ENCODE results near the gene CEACAM21.

Gene CEACAM21

DNA sequence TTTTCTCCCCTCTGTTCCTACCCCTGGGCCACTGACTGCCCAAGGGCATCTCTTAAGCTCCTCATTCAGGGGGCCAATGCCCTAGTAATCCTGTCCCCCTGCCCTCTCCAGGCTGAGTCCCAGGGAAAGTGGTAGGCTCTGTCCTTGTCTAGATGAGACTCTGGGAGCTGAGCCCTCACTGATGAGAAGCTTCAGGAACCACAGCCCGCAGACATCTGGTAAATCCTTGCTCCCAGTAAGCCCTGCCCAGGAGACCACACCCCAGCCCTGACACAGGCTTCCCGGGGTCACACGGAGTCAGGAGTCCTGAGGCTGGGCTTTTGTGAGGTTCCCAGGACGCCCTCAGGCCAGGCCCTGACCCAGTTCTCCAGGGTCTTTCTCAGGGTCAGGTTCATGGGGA lies 49.0 kb downstream of the CEACAM21 start:
- Histone ChIP-seq H2AFZ (ENCODE audit: insufficient read depth, low read length, poor library complexity) (no peak overlapping the region), H3K23ac (ENCODE audit: low read length) (no peak overlapping the region), H2AK5ac (ENCODE audit: low read length) (no peak overlapping the region), H3K36me3 (ENCODE audit: control insufficient read depth in 1 of 2, insufficient read depth in 2 of 2, low read length in 2 of 2) (no peaks in the 10 kb centered on the region), H3K9ac (ENCODE audit: low read length) (no peak overlapping the region), H2BK5ac (ENCODE audit: low read depth, low read length, poor library complexity) (no peak overlapping the region), H3K4ac (ENCODE audit: low read depth, low read length) (no peak overlapping the region), H4K8ac (ENCODE audit: low read depth, low read length) (no peak overlapping the region), H2BK12ac (ENCODE audit: low read length) (no peak overlapping the region), H3K27ac (ENCODE audit: low read depth, low read length) (no peak overlapping the region), H2BK120ac (ENCODE audit: insufficient read depth, low read length, poor library complexity) (no peak overlapping the region), H3K4me2 (ENCODE audit: low read length) (no peak overlapping the region), H3K79me2 (ENCODE audit: control insufficient read depth, insufficient read depth, low read length, poor library complexity) (no peaks in the 10 kb centered on the region), H3K14ac (ENCODE audit: low read length) (no peak overlapping the region), H3K4me1 (ENCODE audit: control insufficient read depth in 1 of 2, insufficient read depth in 2 of 2, low read length in 2 of 2) (no peaks in the 10 kb centered on the region), H4K12ac (ENCODE audit: low read depth, low read length) (no peak overlapping the region), H4K91ac (ENCODE audit: low read depth, low read length) (no peak overlapping the region), H3K9me3 (ENCODE audit: insufficient read depth, low read depth, low read length) (peaks cover 68% of the 10 kb centered on the region), H3K27me3 (ENCODE audit: insufficient read depth, low read length) (no peaks in the 10 kb centered on the region), H3K4me3 (ENCODE audit: low read depth, low read length) (no peak overlapping the region), H3K79me1 (ENCODE audit: low read length) (no peaks in the 10 kb centered on the region), H3K18ac (ENCODE audit: low read length) (no peak overlapping the region)
- no CpG with 5 or more reads among the region's 4 CpGs for WGBS (ENCODE audit: extremely low coverage, insufficient coverage, insufficient read length)
- no peak for DNase-seq

DNA sequence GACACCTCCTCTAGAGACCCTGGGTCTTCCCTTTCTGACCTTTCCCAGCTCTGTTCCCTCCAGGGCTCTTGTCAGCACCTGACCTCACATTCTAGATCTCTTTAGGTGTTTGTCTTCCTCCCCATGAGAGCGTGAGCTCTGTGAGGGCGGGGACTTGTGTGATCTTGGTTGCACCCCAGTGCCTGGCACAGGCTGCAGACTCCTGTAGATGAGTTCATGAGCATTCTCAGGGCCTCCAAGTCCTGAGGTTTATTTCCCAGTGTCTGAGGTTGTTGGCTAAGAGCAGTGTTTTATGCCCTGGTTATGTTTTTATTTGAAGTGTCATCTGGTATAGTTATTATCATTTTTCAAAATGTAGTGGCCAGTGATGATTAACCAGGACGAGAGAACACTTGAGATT lies 50.3 kb downstream of the CEACAM21 start:
- whole genome bisulfite sequencing (ENCODE audit: extremely low coverage, insufficient coverage, insufficient read length): no CpG with 5 or more reads among the region's 3 CpGs
- Histone ChIP-seq H3K4me2 (ENCODE audit: low read length) (no peak overlapping the region), H4K8ac (ENCODE audit: low read depth, low read length) (no peak overlapping the region), H3K79me1 (ENCODE audit: low read length) (no peaks in the 10 kb centered on the region), H4K12ac (ENCODE audit: low read depth, low read length) (no peak overlapping the region), H3K4me3 (ENCODE audit: low read depth, low read length) (no peak overlapping the region), H3K27me3 (ENCODE audit: insufficient read depth, low read length) (no peaks in the 10 kb centered on the region), H3K23ac (ENCODE audit: low read length) (no peak overlapping the region), H3K18ac (ENCODE audit: low read length) (no peak overlapping the region), H2AK5ac (ENCODE audit: low read length) (no peak overlapping the region), H2BK12ac (ENCODE audit: low read length) (no peak overlapping the region), H2BK5ac (ENCODE audit: low read depth, low read length, poor library complexity) (no peak overlapping the region), H3K9ac (ENCODE audit: low read length) (no peak overlapping the region), H3K36me3 (ENCODE audit: control insufficient read depth in 1 of 2, insufficient read depth in 2 of 2, low read length in 2 of 2) (no peaks in the 10 kb centered on the region), H3K79me2 (ENCODE audit: control insufficient read depth, insufficient read depth, low read length, poor library complexity) (no peaks in the 10 kb centered on the region), H3K4me1 (ENCODE audit: control insufficient read depth in 1 of 2, insufficient read depth in 2 of 2, low read length in 2 of 2) (no peaks in the 10 kb centered on the region), H3K27ac (ENCODE audit: low read depth, low read length) (no peak overlapping the region), H2AFZ (ENCODE audit: insufficient read depth, low read length, poor library complexity) (no peak overlapping the region), H3K4ac (ENCODE audit: low read depth, low read length) (no peak overlapping the region), H2BK120ac (ENCODE audit: insufficient read depth, low read length, poor library complexity) (no peak overlapping the region), H4K91ac (ENCODE audit: low read depth, low read length) (no peak overlapping the region), H3K14ac (ENCODE audit: low read length) (no peak overlapping the region), H3K9me3 (ENCODE audit: insufficient read depth, low read depth, low read length) (peaks cover 55% of the 10 kb centered on the region)
- DNase-seq: no peak

DNA sequence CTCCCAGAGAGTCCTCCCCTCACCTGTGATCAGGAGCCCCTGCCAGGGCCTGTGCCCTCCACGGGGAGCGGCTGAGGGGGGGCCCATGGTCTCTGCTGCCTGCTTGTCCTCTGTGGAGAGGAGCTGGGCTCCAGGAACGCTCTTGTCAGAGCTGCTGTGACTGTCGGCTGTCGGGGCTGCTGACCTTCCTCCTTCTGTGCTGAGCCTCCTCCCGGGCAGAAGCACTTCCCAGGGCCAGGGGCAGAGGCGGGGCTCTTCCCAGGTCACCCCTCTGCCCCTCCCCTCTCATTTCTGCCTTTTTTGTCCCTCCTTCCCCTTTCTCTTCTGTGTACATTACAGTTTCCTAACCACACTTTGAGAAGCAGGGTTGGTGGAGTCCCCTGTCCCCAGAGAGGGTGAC lies 50.9 kb downstream of the CEACAM21 start, which contains the start of gene CEACAM4:
Gene CEACAM4, minus strand, starts transcription at position 198 of the 400 bp plus-strand sequence. Its CDS starts 111 bp downstream, at position 87.
- DNase-seq: no peak
- Histone ChIP-seq H4K8ac (ENCODE audit: low read depth, low read length) (no peak within 1 kb of the TSS), H3K9ac (ENCODE audit: low read length) (no peak within 1 kb of the TSS), H4K91ac (ENCODE audit: low read depth, low read length) (no peak within 1 kb of the TSS), H3K23ac (ENCODE audit: low read length) (no peak within 1 kb of the TSS), H3K36me3 (ENCODE audit: control insufficient read depth in 1 of 2, insufficient read depth in 2 of 2, low read length in 2 of 2) (no peaks in the 10 kb centered on the region), H3K4me3 (ENCODE audit: low read depth, low read length) (no peak within 1 kb of the TSS), H2BK12ac (ENCODE audit: low read length) (no peak within 1 kb of the TSS), H3K27ac (ENCODE audit: low read depth, low read length) (no peak within 1 kb of the TSS), H3K4me2 (ENCODE audit: low read length) (no peak within 1 kb of the TSS), H4K12ac (ENCODE audit: low read depth, low read length) (no peak within 1 kb of the TSS), H3K79me1 (ENCODE audit: low read length) (no peaks in the 10 kb centered on the region), H2BK120ac (ENCODE audit: insufficient read depth, low read length, poor library complexity) (no peak within 1 kb of the TSS), H2BK5ac (ENCODE audit: low read depth, low read length, poor library complexity) (no peak within 1 kb of the TSS), H3K4me1 (ENCODE audit: control insufficient read depth in 1 of 2, insufficient read depth in 2 of 2, low read length in 2 of 2) (no peaks in the 10 kb centered on the region), H3K4ac (ENCODE audit: low read depth, low read length) (no peak within 1 kb of the TSS), H3K79me2 (ENCODE audit: control insufficient read depth, insufficient read depth, low read length, poor library complexity) (no peaks in the 10 kb centered on the region), H2AFZ (ENCODE audit: insufficient read depth, low read length, poor library complexity) (no peak within 1 kb of the TSS), H3K27me3 (ENCODE audit: insufficient read depth, low read length) (no peaks in the 10 kb centered on the region), H3K14ac (ENCODE audit: low read length) (no peak within 1 kb of the TSS), H3K18ac (ENCODE audit: low read length) (no peak within 1 kb of the TSS), H2AK5ac (ENCODE audit: low read length) (no peak within 1 kb of the TSS), H3K9me3 (ENCODE audit: insufficient read depth, low read depth, low read length) (peaks cover 49% of the 10 kb centered on the region)
- WGBS (ENCODE audit: extremely low coverage, insufficient coverage, insufficient read length): no CpG with 5 or more reads among the region's 7 CpGs

DNA sequence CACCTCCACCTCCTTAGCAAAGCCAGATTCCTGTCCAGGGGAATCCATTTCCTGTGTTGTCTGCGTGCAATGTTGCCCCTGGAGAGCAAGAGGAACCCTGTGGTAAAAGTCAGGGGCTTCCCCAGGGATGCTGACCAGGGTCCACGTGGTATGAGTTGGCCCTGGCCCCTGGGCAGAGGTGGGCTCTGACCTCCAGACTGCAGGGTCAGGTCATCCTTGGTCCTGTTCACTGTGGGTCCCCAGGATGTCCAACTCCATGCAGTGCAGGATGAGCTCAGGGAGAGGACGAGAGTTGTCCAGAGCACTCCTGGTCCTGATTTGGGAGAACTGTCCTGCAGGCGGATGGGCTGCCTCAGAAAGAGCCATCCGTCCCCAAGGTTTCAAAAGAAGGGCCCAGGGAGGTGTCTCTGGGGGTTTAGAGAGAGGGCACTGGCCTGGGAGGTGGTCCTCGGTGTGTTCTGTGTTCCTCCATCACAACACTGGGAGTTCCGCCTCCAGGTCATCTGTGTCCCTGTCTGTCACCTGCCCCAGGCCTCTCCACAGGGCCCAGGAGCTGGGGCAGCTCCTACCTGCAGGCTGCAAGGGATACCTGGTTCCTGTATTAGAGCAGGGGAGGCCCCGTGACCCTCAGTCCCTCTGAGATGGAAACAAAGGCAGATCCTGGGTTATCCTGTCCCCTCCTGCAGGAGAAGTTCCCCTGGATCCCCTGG lies 52.2 kb downstream of the CEACAM21 start:
- Histone ChIP-seq H3K79me1 (ENCODE audit: low read length) (no peaks in the 10 kb centered on the region), H2BK120ac (ENCODE audit: insufficient read depth, low read length, poor library complexity) (no peak overlapping the region), H3K27ac (ENCODE audit: low read depth, low read length) (no peak overlapping the region), H3K36me3 (ENCODE audit: control insufficient read depth in 1 of 2, insufficient read depth in 2 of 2, low read length in 2 of 2) (no peaks in the 10 kb centered on the region), H3K27me3 (ENCODE audit: insufficient read depth, low read length) (no peaks in the 10 kb centered on the region), H3K14ac (ENCODE audit: low read length) (no peak overlapping the region), H2AFZ (ENCODE audit: insufficient read depth, low read length, poor library complexity) (no peak overlapping the region), H3K4me1 (ENCODE audit: control insufficient read depth in 1 of 2, insufficient read depth in 2 of 2, low read length in 2 of 2) (no peaks in the 10 kb centered on the region), H3K18ac (ENCODE audit: low read length) (no peak overlapping the region), H3K4me3 (ENCODE audit: low read depth, low read length) (no peak overlapping the region), H2BK5ac (ENCODE audit: low read depth, low read length, poor library complexity) (no peak overlapping the region), H3K9me3 (ENCODE audit: insufficient read depth, low read depth, low read length) (peaks cover 46% of the 10 kb centered on the region), H3K4ac (ENCODE audit: low read depth, low read length) (no peak overlapping the region), H3K79me2 (ENCODE audit: control insufficient read depth, insufficient read depth, low read length, poor library complexity) (no peaks in the 10 kb centered on the region), H3K4me2 (ENCODE audit: low read length) (no peak overlapping the region), H4K8ac (ENCODE audit: low read depth, low read length) (no peak overlapping the region), H3K9ac (ENCODE audit: low read length) (no peak overlapping the region), H2BK12ac (ENCODE audit: low read length) (no peak overlapping the region), H4K91ac (ENCODE audit: low read depth, low read length) (no peak overlapping the region), H3K23ac (ENCODE audit: low read length) (no peak overlapping the region), H4K12ac (ENCODE audit: low read depth, low read length) (no peak overlapping the region), H2AK5ac (ENCODE audit: low read length) (no peak overlapping the region)
- no peak for DNase-seq
- no CpG with 5 or more reads among the region's 8 CpGs for WGBS (ENCODE audit: extremely low coverage, insufficient coverage, insufficient read length)

Measured in trophoblast cell (in vitro differentiated cells and primary cell).